Mesenteric fat pad (tissue), 1 donor: ENCODE data around the gene MRC2. TPM values are rescaled to one million over a fixed set of nuclear protein-coding genes. Genes with fewer than 3 reads are reported as not detected.
A peak's percentile ranks its signal among the peaks of the same experiment; 100 is the strongest.
"Not testable (repeated sequence)": the region's sequence is repeated elsewhere in the genome, so short reads cannot be mapped to it uniquely, and the experiment has no call there.

Experiments used
- DNase-seq: peaks from one replicate; pipeline ENCODE4 v3.0.0-alpha.2; 2020; ENCODE audit warnings: low spot score
- total RNA-seq: library from RNA; stranded (reverse); fragmentation: NEBNext Ultra II Directional; extraction: Animal tissue kit (Norgen Biotek cat#: 25700); gene quantifications from one replicate; pipeline ENCODE4 v1.2.1, GENCODE V29; 2021
- donor health status: DM: yes; HTN: yes; CAD: no.

MRC2 gene
- total RNA-seq, 1 donor from 2014 or later = 46.1 TPM

GRCh38 chr17:62611728-62612127, 15.7 kb upstream of the MRC2 start:
- DNase-seq = no peak

- not testable (repeated sequence) for DNase-seq
Measured at GRCh38 chr17:62612289-62612688, 15.2 kb upstream of the MRC2 start.

- not testable (repeated sequence) for DNase-seq
Measured at GRCh38 chr17:62613095-62613494, 14.4 kb upstream of the MRC2 start.

GRCh38 chr17:62614142-62614541, 13.3 kb upstream of the MRC2 start:
- DNase-seq = no peak

GRCh38 chr17:62615503-62615902, 12.0 kb upstream of the MRC2 start:
- DNase-seq = no peak

GRCh38 chr17:62616993-62617893, 10.2 kb upstream of the MRC2 start:
- no peak for DNase-seq

- no peak for DNase-seq
Measured at GRCh38 chr17:62617894-62618472, 9.5 kb upstream of the MRC2 start.

GRCh38 chr17:62618647-62619416, 8.6 kb upstream of the MRC2 start:
- DNase-seq = no peak

GRCh38 chr17:62619417-62620155, 7.9 kb upstream of the MRC2 start:
- no peak for DNase-seq

- DNase-seq = no peak
Measured at GRCh38 chr17:62621223-62621622, 6.2 kb upstream of the MRC2 start.

- DNase-seq = no peak
Measured at GRCh38 chr17:62625184-62625869, 2.1 kb upstream of the MRC2 start.

- peak; percentile 41 for DNase-seq
Measured at GRCh38 chr17:62625870-62626200, 1.6 kb upstream of the MRC2 start.

GRCh38 chr17:62626719-62627218, 701 bp upstream of the MRC2 start:
- DNase-seq = peak; percentile 82

- peak; percentile 89 for DNase-seq
Measured at GRCh38 chr17:62627904-62628633, 599 bp downstream of the MRC2 start.

- peak; percentile 84 for DNase-seq
Measured at GRCh38 chr17:62628831-62629555, 1.5 kb downstream of the MRC2 start.

GRCh38 chr17:62629556-62630364, 2.3 kb downstream of the MRC2 start:
- DNase-seq = peak; percentile 76

- DNase-seq = peak; percentile 67
Measured at GRCh38 chr17:62630365-62631085, 3.1 kb downstream of the MRC2 start.
